Measurements from ENCODE around the gene RRP12.

Gene RRP12

GRCh38 chr10:97428572-97428981 lies 27.4 kb upstream of the RRP12 start:
- peaks cover 42% of the 10 kb centered on the region; the same call in 1 of the 2 replicates for H3K36me3 ChIP-seq (ENCODE audit: insufficient read depth, low read length)
- H3K4me2 ChIP-seq (ENCODE audit: low read depth, low read length, poor library complexity, severe bottlenecking), result peak overlapping the region; percentile 92
- peaks cover 70% of the 10 kb centered on the region for H3K79me2 ChIP-seq (ENCODE audit: insufficient read depth, low read length)

GRCh38 chr10:97427571-97428179 lies 26.5 kb upstream of the RRP12 start:
- no peaks in the 10 kb centered on the region for H3K9me2 ChIP-seq (replicated peaks; ENCODE audit: low read depth, low read length)
- H3K4me1 ChIP-seq (ENCODE audit: insufficient read depth, low read length, poor library complexity, severe bottlenecking), result peaks cover 27% of the 10 kb centered on the region
- no peak for TF ChIP-seq EZH2phosphoT487 (IDR thresholded peaks at IDR 0.05; ENCODE audit: borderline replicate concordance)
- no peak for TF ChIP-seq CTCF (conservative IDR thresholded peaks at IDR 0.05; ENCODE audit: low read length)
- H2AFZ ChIP-seq (ENCODE audit: low read length), result no peak overlapping the region
- H3K36me3 ChIP-seq (ENCODE audit: insufficient read depth, low read length), result peaks cover 38% of the 10 kb centered on the region; the same call in 1 of the 2 replicates
- H3K27me3 ChIP-seq (ENCODE audit: insufficient read depth, low read length, poor library complexity, severe bottlenecking), result peaks cover 6% of the 10 kb centered on the region
- peaks cover 51% of the 10 kb centered on the region for H4K20me1 ChIP-seq (ENCODE audit: insufficient read depth, low read length, poor library complexity, severe bottlenecking)
- H3K9me3 ChIP-seq (ENCODE audit: insufficient read depth, low read depth, low read length), result no peaks in the 10 kb centered on the region
- peak overlapping the region; percentile 96 for H3K9ac ChIP-seq (ENCODE audit: low read depth, low read length, poor library complexity, severe bottlenecking)
- H3K4me2 ChIP-seq (ENCODE audit: low read depth, low read length, poor library complexity, severe bottlenecking), result peak overlapping the region; percentile 92
- no peaks in the 10 kb centered on the region for H3F3A ChIP-seq (ENCODE audit: low read depth)
- H3K79me2 ChIP-seq (ENCODE audit: insufficient read depth, low read length), result peaks cover 70% of the 10 kb centered on the region
- peak overlapping the region; percentile 81 for H3K4me3 ChIP-seq (ENCODE audit: low read length, poor library complexity, severe bottlenecking)

More at GRCh38 chr10:97428572-97428981, 27.4 kb upstream of the RRP12 start:
- H3K9ac ChIP-seq (ENCODE audit: low read depth, low read length, poor library complexity, severe bottlenecking), result peak overlapping the region; percentile 96
- peak overlapping the region; percentile 81 for H3K4me3 ChIP-seq (ENCODE audit: low read length, poor library complexity, severe bottlenecking)
- H2AFZ ChIP-seq (ENCODE audit: low read length), result no peak overlapping the region
- H3K9me3 ChIP-seq (ENCODE audit: insufficient read depth, low read depth, low read length), result no peaks in the 10 kb centered on the region
- no peak for TF ChIP-seq CTCF (conservative IDR thresholded peaks at IDR 0.05; ENCODE audit: low read length)
- H3K27me3 ChIP-seq (ENCODE audit: insufficient read depth, low read length, poor library complexity, severe bottlenecking), result peaks cover 6% of the 10 kb centered on the region
- H3F3A ChIP-seq (ENCODE audit: low read depth), result no peaks in the 10 kb centered on the region
- H3K9me2 ChIP-seq (replicated peaks; ENCODE audit: low read depth, low read length), result no peaks in the 10 kb centered on the region
- H3K4me1 ChIP-seq (ENCODE audit: insufficient read depth, low read length, poor library complexity, severe bottlenecking), result peaks cover 27% of the 10 kb centered on the region
- H4K20me1 ChIP-seq (ENCODE audit: insufficient read depth, low read length, poor library complexity, severe bottlenecking), result peaks cover 51% of the 10 kb centered on the region

GRCh38 chr10:97426776-97427570 lies 25.8 kb upstream of the RRP12 start:
- TF ChIP-seq CTCF (conservative IDR thresholded peaks at IDR 0.05; ENCODE audit: low read length) (no peak), EZH2phosphoT487 (IDR thresholded peaks at IDR 0.05; ENCODE audit: borderline replicate concordance) (no peak)
- H3K9me3 ChIP-seq (ENCODE audit: insufficient read depth, low read depth, low read length), result no peaks in the 10 kb centered on the region
- no peaks in the 10 kb centered on the region for H3F3A ChIP-seq (ENCODE audit: low read depth)
- H4K20me1 ChIP-seq (ENCODE audit: insufficient read depth, low read length, poor library complexity, severe bottlenecking), result peaks cover 49% of the 10 kb centered on the region
- H3K4me1 ChIP-seq (ENCODE audit: insufficient read depth, low read length, poor library complexity, severe bottlenecking), result peaks cover 27% of the 10 kb centered on the region
- H3K9me2 ChIP-seq (replicated peaks; ENCODE audit: low read depth, low read length), result no peaks in the 10 kb centered on the region
- H3K4me3 ChIP-seq (ENCODE audit: low read length, poor library complexity, severe bottlenecking), result peak overlapping the region; percentile 81
- no peak overlapping the region for H2AFZ ChIP-seq (ENCODE audit: low read length)
- H3K79me2 ChIP-seq (ENCODE audit: insufficient read depth, low read length), result peaks cover 68% of the 10 kb centered on the region
- H3K4me2 ChIP-seq (ENCODE audit: low read depth, low read length, poor library complexity, severe bottlenecking), result peak overlapping the region; percentile 92
- peak overlapping the region; percentile 96 for H3K9ac ChIP-seq (ENCODE audit: low read depth, low read length, poor library complexity, severe bottlenecking)
- peaks cover 6% of the 10 kb centered on the region for H3K27me3 ChIP-seq (ENCODE audit: insufficient read depth, low read length, poor library complexity, severe bottlenecking)
- peaks cover 34% of the 10 kb centered on the region; the same call in 1 of the 2 replicates for H3K36me3 ChIP-seq (ENCODE audit: insufficient read depth, low read length)
